Cardiac muscle cell (in vitro differentiated cells and primary cell): ENCODE measurements around the gene GPR183. TPM values are rescaled to one million over a fixed set of nuclear protein-coding genes. Genes with fewer than 3 reads are reported as not detected.

Experiments
- DNase-seq, 2 donors: peaks; one replicate each; pipeline versions ENCODE4 v3.0.0 to v3.0.0-alpha.2; 2010 to 2017; ENCODE audit warnings: low read depth in 1 of 2, low spot score in 1 of 2
- H3K27ac ChIP-seq: fragments of 200-600 bp; sonication (generic); 2 replicates; pipeline ENCODE4 v1.5.1; 2016
- H3K27me3 ChIP-seq: fragments of 200-600 bp; sonication (generic); 2 replicates; pipeline ENCODE4 v1.6.0; 2016; ENCODE audit warnings: control low read depth
- H3K36me3 ChIP-seq: fragments of 200-600 bp; sonication (generic); 2 replicates; pipeline ENCODE4 v1.5.1; 2016; ENCODE audit warnings: control low read depth
- H3K4me1 ChIP-seq: fragments of 200-600 bp; sonication (generic); 2 replicates; pipeline ENCODE4 v1.8.1; 2017; ENCODE audit warnings: low read depth, mild to moderate bottlenecking, mixed run types
- H3K4me3 ChIP-seq: fragments of 200-600 bp; sonication (generic); 2 replicates; pipeline ENCODE4 v1.5.1; 2016; ENCODE audit warnings: mild to moderate bottlenecking
- H3K9me3 ChIP-seq: fragments of 200-600 bp; sonication (generic); 2 replicates; pipeline ENCODE4 v1.5.1; 2017; ENCODE audit warnings: low read depth, mild to moderate bottlenecking, control low read depth
- polyA plus RNA-seq: library from polyadenylated mRNA; unstranded; fragments of >200 nt; fragmentation: Nextera tagmentation; extraction: Ambion mirVana; gene quantifications from 2 replicates; pipeline ENCODE4 v1.2.1, GENCODE V29; 2016
- total RNA-seq: library from RNA; depleted of rRNA; stranded (reverse); fragments of >200 nt; gene quantifications from 2 replicates; pipeline ENCODE4 v1.2.3, GENCODE V29; 2016
- TF ChIP-seq, protein P1 (sequence below): IDR thresholded peaks from 2 replicates; pipeline ENCODE4 v1.5.1; 2012; ENCODE audit warnings: low read depth, mild to moderate bottlenecking, low read length

The GPR183 gene
- total and polyA plus RNA-seq, 2 experiments from 2014 or later, result 11.6 to 17.1 TPM

DNA sequence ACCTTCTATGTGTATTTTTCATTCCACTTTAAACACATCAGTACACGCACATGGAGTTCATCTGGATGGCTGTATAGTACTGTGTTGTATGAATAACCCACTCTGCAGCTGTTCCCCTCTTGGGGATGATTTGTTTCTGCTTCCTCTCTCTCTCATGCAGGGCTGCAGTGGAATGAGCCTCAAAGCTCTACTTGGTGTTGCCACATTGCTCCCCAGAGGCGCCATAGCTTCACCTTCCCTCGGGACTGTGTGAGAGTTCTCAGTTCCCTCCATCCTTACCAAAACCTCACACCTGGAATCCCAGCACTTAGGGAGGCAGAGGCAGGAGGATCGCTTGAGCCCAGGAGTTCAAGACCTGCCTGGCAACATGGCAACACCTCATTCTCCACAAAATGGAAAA is 28.4 kb upstream of the GPR183 start:
- H3K27me3 ChIP-seq, result no peaks in the 10 kb centered on the region
- H3K36me3 ChIP-seq, result peaks cover 4% of the 10 kb centered on the region
- no peaks in the 10 kb centered on the region for H3K9me3 ChIP-seq
- H3K4me1 ChIP-seq, result peaks cover 27% of the 10 kb centered on the region
- TF ChIP-seq, protein P1, sequence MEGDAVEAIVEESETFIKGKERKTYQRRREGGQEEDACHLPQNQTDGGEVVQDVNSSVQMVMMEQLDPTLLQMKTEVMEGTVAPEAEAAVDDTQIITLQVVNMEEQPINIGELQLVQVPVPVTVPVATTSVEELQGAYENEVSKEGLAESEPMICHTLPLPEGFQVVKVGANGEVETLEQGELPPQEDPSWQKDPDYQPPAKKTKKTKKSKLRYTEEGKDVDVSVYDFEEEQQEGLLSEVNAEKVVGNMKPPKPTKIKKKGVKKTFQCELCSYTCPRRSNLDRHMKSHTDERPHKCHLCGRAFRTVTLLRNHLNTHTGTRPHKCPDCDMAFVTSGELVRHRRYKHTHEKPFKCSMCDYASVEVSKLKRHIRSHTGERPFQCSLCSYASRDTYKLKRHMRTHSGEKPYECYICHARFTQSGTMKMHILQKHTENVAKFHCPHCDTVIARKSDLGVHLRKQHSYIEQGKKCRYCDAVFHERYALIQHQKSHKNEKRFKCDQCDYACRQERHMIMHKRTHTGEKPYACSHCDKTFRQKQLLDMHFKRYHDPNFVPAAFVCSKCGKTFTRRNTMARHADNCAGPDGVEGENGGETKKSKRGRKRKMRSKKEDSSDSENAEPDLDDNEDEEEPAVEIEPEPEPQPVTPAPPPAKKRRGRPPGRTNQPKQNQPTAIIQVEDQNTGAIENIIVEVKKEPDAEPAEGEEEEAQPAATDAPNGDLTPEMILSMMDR, result no peak
- no peak overlapping the region for H3K27ac ChIP-seq
- no peak overlapping the region for H3K4me3 ChIP-seq
- no peak for DNase-seq

DNA sequence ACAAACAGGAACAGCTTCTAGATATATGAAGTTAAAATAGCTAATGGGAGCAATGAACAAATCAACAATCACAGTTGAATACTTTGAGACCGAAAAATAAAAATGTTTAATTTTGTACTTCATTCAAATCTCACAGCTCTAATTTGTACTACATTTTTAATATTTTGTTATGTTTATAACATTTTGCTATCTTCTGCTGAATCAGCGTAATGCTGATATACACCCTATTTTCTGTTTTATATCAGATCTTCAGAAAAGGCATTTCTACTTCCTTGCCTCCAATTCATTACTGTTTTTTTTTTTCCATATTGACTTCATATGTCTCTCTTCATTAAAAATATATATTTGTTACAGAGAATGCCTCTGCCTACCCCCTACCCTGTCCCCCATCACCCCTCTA is 27.9 kb upstream of the GPR183 start:
- H3K4me3 ChIP-seq, result no peak overlapping the region
- H3K27me3 ChIP-seq, result no peaks in the 10 kb centered on the region
- H3K9me3 ChIP-seq, result no peaks in the 10 kb centered on the region
- H3K4me1 ChIP-seq, result peaks cover 27% of the 10 kb centered on the region
- H3K27ac ChIP-seq, result no peak overlapping the region
- TF ChIP-seq, protein P1, result no peak
- H3K36me3 ChIP-seq, result no peaks in the 10 kb centered on the region
- DNase-seq, result no peak

DNA sequence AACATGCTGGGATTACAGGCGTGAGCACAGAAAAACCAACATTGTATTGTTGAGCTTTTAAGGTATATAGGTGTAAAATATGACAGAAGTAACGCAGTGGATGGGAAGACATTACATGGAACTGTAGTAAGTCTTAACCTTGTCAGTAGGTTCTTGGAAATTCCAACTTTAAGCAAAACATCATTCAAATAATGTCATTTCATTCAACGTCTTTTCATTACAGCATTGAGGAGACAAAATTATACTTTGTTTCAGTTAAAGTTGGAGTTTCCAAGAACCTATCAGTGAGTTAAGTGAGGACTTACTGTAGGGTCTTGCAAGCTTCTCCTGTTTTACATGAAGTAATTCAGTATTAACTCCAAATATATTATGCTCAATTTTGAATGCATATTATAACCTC is 27.0 kb upstream of the GPR183 start:
- TF ChIP-seq, protein P1, result no peak
- no peaks in the 10 kb centered on the region for H3K36me3 ChIP-seq
- DNase-seq, result no peak
- H3K9me3 ChIP-seq, result no peaks in the 10 kb centered on the region
- no peak overlapping the region for H3K4me3 ChIP-seq
- H3K27ac ChIP-seq, result no peak overlapping the region
- peaks cover 22% of the 10 kb centered on the region for H3K4me1 ChIP-seq
- no peaks in the 10 kb centered on the region for H3K27me3 ChIP-seq

DNA sequence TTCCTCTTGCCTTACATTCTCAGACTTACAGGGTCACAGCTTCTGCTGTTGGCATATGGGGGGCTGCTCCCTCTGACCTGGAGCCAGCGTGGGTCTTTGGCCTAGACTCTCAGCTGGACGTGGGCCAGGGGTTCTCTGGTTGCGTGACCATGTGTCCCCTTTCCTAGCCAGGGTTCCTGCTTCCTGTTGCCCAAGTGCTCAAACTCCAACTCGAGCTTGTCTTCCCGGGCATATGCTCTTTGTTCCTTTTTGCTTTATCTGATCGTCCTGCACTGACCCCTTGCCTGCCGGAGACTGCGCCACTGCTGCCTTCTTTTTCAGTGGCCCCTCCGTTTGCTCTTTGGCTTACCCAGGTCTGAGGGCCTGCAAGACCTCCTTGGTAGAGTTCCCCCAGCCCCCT is 25.3 kb upstream of the GPR183 start:
- peaks cover 12% of the 10 kb centered on the region for H3K4me1 ChIP-seq
- H3K9me3 ChIP-seq, result no peaks in the 10 kb centered on the region
- DNase-seq, result no peak
- no peaks in the 10 kb centered on the region for H3K36me3 ChIP-seq
- TF ChIP-seq, protein P1, result no peak
- H3K4me3 ChIP-seq, result no peak overlapping the region
- H3K27ac ChIP-seq, result no peak overlapping the region
- H3K27me3 ChIP-seq, result no peaks in the 10 kb centered on the region

DNA sequence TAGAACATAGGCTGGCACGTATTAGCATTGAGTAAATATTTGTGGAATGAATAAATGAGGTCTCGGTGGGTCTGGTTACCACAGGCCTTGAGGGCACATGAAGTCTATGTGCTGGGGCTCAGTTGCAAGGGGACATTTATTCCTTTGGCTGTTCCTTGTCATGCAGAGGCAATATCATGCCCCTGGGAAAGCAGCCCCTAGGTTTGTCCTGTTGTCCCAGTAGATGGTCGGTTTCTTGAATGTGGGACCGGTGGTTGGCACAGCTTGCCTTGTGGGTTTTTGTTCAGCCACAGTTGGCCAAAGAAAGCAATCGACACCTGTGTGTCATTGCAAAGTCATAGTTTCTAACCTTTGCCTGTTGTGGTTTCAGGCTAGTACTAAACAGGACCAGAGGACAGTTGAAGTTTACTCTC is 24.7 kb upstream of the GPR183 start:
- no peak overlapping the region for H3K27ac ChIP-seq
- H3K27me3 ChIP-seq, result no peaks in the 10 kb centered on the region
- no peaks in the 10 kb centered on the region for H3K36me3 ChIP-seq
- TF ChIP-seq, protein P1, result no peak
- H3K4me3 ChIP-seq, result no peak overlapping the region
- no peak for DNase-seq
- no peaks in the 10 kb centered on the region for H3K9me3 ChIP-seq
- peaks cover 12% of the 10 kb centered on the region for H3K4me1 ChIP-seq

DNA sequence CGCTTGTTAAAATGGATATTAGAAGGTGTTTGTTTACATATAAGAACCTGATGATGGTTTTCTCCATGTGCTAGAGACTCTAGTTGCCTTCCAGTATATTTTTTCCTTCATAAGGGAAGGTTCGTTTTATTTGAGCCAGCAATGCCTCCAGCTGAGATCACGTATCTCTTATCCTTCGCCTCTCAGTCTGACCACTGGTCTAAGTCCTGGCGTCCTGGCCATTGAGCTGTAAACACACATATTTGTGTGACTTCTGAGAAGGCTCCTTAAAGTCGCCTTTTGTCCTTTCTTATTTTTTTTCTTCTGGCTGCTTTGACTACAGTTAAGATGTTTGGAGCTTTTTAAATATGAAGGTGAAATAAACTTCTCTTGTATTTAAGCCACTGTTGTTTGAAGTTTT is 23.7 kb upstream of the GPR183 start:
- Histone ChIP-seq H3K9me3 (no peaks in the 10 kb centered on the region), H3K4me3 (no peak overlapping the region), H3K4me1 (peaks cover 3% of the 10 kb centered on the region), H3K36me3 (no peaks in the 10 kb centered on the region), H3K27ac (no peak overlapping the region), H3K27me3 (no peaks in the 10 kb centered on the region)
- TF ChIP-seq, protein P1, result no peak
- no peak for DNase-seq
